ENCODE data around the gene PRRG4.

DNA sequence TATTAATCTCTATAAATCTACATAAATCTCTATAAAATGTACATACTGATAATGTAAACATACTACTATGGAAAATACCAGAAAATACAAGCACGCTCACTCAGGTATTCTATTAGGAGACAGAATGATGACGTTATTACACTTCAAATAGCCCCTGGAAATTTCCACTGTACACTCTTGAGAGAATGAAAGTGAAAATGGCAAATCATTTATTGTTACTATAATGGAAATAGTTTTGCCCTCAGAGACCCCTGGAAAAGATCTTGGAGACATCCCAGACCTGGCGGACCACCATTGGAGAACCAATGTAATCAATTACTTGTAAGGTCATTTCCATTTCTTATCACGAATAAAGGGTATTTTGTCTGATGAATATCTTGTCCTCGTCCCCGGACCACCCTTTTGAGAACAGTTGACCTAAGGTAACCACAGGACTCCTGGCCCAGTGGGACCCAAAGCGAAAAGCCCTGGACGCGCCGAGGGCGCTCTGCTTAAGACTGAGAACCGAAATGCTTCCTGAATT is 509 bp upstream of the PRRG4 start:
- TF ChIP-seq, protein P1, sequence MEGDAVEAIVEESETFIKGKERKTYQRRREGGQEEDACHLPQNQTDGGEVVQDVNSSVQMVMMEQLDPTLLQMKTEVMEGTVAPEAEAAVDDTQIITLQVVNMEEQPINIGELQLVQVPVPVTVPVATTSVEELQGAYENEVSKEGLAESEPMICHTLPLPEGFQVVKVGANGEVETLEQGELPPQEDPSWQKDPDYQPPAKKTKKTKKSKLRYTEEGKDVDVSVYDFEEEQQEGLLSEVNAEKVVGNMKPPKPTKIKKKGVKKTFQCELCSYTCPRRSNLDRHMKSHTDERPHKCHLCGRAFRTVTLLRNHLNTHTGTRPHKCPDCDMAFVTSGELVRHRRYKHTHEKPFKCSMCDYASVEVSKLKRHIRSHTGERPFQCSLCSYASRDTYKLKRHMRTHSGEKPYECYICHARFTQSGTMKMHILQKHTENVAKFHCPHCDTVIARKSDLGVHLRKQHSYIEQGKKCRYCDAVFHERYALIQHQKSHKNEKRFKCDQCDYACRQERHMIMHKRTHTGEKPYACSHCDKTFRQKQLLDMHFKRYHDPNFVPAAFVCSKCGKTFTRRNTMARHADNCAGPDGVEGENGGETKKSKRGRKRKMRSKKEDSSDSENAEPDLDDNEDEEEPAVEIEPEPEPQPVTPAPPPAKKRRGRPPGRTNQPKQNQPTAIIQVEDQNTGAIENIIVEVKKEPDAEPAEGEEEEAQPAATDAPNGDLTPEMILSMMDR (conservative IDR thresholded peaks at IDR 0.05; ENCODE audit: low read length), result no peak
- no peak for TF ChIP-seq EZH2phosphoT487 (IDR thresholded peaks at IDR 0.05; ENCODE audit: borderline replicate concordance)
